ENCODE measurements around the gene SH3BP5.

DNA sequence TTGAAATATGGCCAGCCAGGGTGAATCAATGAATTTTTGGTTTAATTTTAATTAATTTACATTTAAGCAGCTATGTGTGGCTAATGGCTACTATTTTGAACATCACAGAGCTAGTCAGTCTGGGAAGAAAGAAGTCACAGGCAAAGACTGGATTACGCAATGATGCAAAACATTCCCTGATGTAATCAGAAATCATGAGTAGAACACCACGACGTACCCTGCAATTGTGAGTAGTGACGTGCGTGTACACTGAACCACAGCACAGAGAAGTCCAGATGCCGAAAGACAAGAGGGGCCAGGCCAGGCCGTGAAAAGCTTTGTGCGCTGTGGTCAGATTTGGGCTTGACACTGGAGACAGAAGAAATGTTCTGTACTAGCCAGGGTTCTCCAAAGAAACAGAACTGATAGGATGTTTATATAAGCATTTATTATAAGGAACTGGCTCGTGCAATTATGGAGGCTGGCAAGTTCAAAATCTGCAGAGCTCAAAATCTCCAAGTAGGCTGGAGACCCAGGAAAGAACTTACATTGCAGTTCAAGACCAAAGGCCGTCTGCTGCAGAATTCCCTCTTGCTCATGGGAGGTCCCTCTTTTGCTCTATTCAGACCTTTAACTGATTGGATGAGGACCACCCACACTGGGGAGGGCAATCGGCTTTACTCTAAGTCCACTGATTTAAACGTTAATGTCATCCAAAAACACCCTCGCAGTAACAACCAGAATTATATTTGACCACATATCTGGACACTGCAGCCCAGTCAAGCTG lies 44.6 kb downstream of the SH3BP5 start:
- no peak for TF ChIP-seq CTCF (conservative IDR thresholded peaks at IDR 0.05 in 1 of 2, IDR thresholded peaks at IDR 0.05 in 1 of 2; ENCODE audit: low read depth in 1 of 2, low read length in 2 of 2)
- TF ChIP-seq EZH2 (IDR thresholded peaks at IDR 0.05; ENCODE audit: low read length, missing control alignments) = no peak

Data from fibroblast of lung (primary cell).